OCI-LY3 (cell line): Measurements from ENCODE around the gene GUCY1A1.

Source experiments
- H2AFZ ChIP-seq: fragments of 200-600, 300-600 bp; shearing (Covaris generic); 2 replicates; pipeline ENCODE4 v1.6.0; 2014; ENCODE audit warnings: antibody characterized with exemption, low read depth, low read length
- H3K27ac ChIP-seq: fragments of 200-600, 300-600 bp; sonication (generic); 2 replicates; pipeline ENCODE4 v1.5.1; 2014; ENCODE audit warnings: mild to moderate bottlenecking, low read length, moderate library complexity, mixed read lengths
- H3K27me3 ChIP-seq: fragments of 200-600, 300-600 bp; sonication (generic); 2 replicates; pipeline ENCODE4 v1.6.1; 2014; ENCODE audit warnings: low read depth, low read length, mixed read lengths
- H3K36me3 ChIP-seq: fragments of 200-600, 300-600 bp; sonication (generic); replicated peaks from 2 replicates; pipeline ENCODE3; 2014; ENCODE audit warnings: low read depth, low read length, mixed read lengths
- H3K4me1 ChIP-seq: fragments of 300-600, 200-600 bp; sonication (generic); 2 replicates; pipeline ENCODE4 v1.6.1; 2014; ENCODE audit warnings: low read length, mixed read lengths
- H3K4me2 ChIP-seq: fragments of 200-600, 300-600 bp; sonication (generic); 2 replicates; pipeline ENCODE4 v1.6.1; 2014; ENCODE audit warnings: low read length, mixed read lengths
- H3K4me3 ChIP-seq: fragments of 300-600, 200-600 bp; sonication (generic); 2 replicates; pipeline ENCODE4 v1.5.1; 2014; ENCODE audit warnings: antibody characterized with exemption, mild to moderate bottlenecking, low read length, moderate library complexity
- H3K79me2 ChIP-seq: fragments of 300-600, 200-600 bp; shearing (Covaris generic); 2 replicates; pipeline ENCODE4 v1.6.1; 2014; ENCODE audit warnings: mild to moderate bottlenecking, low read length, mixed read lengths
- H3K9ac ChIP-seq: fragments of 300-600, 200-600 bp; shearing (Covaris generic); 2 replicates; pipeline ENCODE4 v1.6.0; 2014; ENCODE audit warnings: mild to moderate bottlenecking, low read length, moderate library complexity
- H3K9me3 ChIP-seq: fragments of 200-600, 300-600 bp; shearing (Covaris generic); 2 replicates; pipeline ENCODE4 v1.6.1; 2014; ENCODE audit warnings: low read length, mixed read lengths; ENCODE audit not compliant: insufficient read depth
- H4K20me1 ChIP-seq: fragments of 200-600, 300-600 bp; sonication (generic); 2 replicates; pipeline ENCODE4 v1.6.1; 2016; ENCODE audit warnings: low read length, mixed read lengths; ENCODE audit not compliant: insufficient read depth
- EZH2phosphoT487 ChIP-seq: fragments of 200-600 bp; shearing (Covaris generic); IDR thresholded peaks from 2 replicates; pipeline ENCODE4 v1.6.1; 2018; ENCODE audit warnings: antibody characterized with exemption, mixed run types, low read depth
- TF ChIP-seq, protein P1 (sequence below): fragments of 200-600, 300-600 bp; sonication (generic); IDR thresholded peaks from 2 replicates; pipeline ENCODE4 v1.5.1; 2014; ENCODE audit warnings: antibody characterized with exemption, low read length, low read depth

Gene GUCY1A1

DNA sequence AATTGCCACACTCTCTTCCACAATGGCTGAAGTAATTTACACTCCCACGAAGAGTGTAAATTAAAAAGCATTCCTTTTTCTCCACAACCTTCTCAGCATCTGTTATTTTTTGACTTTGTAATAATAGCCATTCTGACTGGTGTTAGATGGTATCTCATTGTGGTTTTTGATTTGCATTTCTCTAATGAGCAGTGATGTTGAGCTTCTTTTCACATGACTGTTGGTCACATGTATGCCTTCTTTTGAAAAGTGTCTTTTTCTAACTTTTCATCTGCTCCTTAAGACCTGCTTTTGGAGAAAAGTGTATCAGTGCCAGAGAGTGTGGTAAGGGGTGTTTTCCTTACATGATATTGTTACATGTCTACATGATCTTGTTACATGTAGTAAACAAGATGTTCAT lies 25.7 kb downstream of the GUCY1A1 start:
- no peaks in the 10 kb centered on the region for H3K4me1 ChIP-seq
- H3K9me3 ChIP-seq: no peaks in the 10 kb centered on the region
- no peak overlapping the region for H3K9ac ChIP-seq
- H3K4me2 ChIP-seq: no peak overlapping the region
- H2AFZ ChIP-seq: no peak overlapping the region
- no peak overlapping the region for H3K4me3 ChIP-seq
- no peaks in the 10 kb centered on the region for H3K27me3 ChIP-seq
- H3K79me2 ChIP-seq: no peaks in the 10 kb centered on the region
- no peak overlapping the region for H3K27ac ChIP-seq
- H4K20me1 ChIP-seq: no peaks in the 10 kb centered on the region
- no peak for TF ChIP-seq EZH2phosphoT487
- TF ChIP-seq, protein P1, sequence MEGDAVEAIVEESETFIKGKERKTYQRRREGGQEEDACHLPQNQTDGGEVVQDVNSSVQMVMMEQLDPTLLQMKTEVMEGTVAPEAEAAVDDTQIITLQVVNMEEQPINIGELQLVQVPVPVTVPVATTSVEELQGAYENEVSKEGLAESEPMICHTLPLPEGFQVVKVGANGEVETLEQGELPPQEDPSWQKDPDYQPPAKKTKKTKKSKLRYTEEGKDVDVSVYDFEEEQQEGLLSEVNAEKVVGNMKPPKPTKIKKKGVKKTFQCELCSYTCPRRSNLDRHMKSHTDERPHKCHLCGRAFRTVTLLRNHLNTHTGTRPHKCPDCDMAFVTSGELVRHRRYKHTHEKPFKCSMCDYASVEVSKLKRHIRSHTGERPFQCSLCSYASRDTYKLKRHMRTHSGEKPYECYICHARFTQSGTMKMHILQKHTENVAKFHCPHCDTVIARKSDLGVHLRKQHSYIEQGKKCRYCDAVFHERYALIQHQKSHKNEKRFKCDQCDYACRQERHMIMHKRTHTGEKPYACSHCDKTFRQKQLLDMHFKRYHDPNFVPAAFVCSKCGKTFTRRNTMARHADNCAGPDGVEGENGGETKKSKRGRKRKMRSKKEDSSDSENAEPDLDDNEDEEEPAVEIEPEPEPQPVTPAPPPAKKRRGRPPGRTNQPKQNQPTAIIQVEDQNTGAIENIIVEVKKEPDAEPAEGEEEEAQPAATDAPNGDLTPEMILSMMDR: no peak
- no peaks in the 10 kb centered on the region for H3K36me3 ChIP-seq

DNA sequence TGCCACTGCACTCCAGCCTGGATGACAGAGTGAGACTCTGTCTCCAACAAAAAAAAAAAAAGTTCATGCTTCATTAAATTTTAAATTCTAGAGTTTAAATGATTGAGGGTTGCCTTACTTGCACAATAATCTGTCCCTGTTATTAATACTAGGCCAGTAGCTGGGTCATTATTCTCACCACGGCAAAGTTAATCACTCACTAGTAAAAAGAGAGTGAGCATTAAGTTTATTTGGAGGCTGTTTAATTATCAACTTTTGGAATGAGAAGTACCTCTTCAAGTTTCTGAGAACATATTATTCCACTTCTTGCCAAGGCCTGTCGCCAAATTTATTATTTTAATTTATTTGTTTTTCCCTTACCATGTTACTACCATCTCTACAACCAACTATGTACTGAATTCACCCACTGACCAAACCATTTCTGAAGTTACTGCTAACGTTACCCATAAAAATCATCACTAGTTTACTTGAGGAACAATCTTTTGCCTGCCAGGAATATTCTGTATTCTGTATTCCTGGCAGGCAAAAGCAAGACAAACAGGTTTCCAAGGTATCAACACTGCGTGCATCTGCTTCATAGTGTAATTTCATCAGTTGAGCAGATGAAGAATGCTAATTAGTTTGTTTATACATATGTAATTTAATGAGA lies 26.5 kb downstream of the GUCY1A1 start:
- no peak overlapping the region for H3K4me2 ChIP-seq
- no peak overlapping the region for H2AFZ ChIP-seq
- no peaks in the 10 kb centered on the region for H3K27me3 ChIP-seq
- TF ChIP-seq EZH2phosphoT487: no peak
- TF ChIP-seq, protein P1: no peak
- H3K4me3 ChIP-seq: no peak overlapping the region
- no peak overlapping the region for H3K27ac ChIP-seq
- H3K4me1 ChIP-seq: no peaks in the 10 kb centered on the region
- H3K9ac ChIP-seq: no peak overlapping the region
- H3K9me3 ChIP-seq: no peaks in the 10 kb centered on the region
- no peaks in the 10 kb centered on the region for H3K36me3 ChIP-seq
- H3K79me2 ChIP-seq: no peaks in the 10 kb centered on the region
- H4K20me1 ChIP-seq: no peaks in the 10 kb centered on the region

DNA sequence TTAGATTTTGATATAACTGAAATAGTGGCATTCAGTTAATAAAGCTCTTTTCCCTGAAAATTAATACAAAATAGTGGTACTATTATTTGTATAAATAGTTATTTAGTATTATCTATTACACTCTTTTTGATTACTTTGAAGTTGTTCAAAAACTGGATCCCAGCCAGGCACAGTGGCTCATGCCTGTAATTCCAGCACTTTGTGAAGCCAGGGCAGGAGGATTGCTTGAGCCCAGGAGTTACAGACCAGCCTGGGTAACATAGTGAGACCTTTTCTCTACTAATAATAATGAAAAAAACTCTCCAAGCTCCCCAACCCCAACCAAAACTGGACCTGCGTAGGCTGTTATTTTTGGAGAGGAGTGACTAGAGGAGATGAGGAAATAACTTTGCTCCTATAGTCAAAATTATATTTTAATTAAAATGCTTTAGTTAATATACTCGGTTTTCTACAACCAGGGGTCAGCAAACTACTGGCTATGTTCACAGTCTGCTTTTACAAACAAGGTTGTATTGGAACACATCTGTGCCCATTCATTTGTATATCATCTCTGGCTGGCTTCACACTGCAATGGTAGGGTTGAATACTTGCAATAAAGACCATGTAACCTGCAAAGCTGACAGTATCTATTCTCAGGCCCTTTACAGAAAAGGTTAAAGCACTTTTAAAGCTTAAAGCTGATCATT lies 27.6 kb downstream of the GUCY1A1 start:
- Histone ChIP-seq H3K4me3 (no peak overlapping the region), H3K36me3 (no peaks in the 10 kb centered on the region), H3K9me3 (no peaks in the 10 kb centered on the region), H4K20me1 (no peaks in the 10 kb centered on the region), H3K9ac (no peak overlapping the region), H3K27ac (no peak overlapping the region), H3K4me1 (no peaks in the 10 kb centered on the region), H3K4me2 (no peak overlapping the region), H3K79me2 (no peaks in the 10 kb centered on the region), H3K27me3 (no peaks in the 10 kb centered on the region), H2AFZ (no peak overlapping the region)
- no peak for TF ChIP-seq EZH2phosphoT487
- TF ChIP-seq, protein P1: no peak

DNA sequence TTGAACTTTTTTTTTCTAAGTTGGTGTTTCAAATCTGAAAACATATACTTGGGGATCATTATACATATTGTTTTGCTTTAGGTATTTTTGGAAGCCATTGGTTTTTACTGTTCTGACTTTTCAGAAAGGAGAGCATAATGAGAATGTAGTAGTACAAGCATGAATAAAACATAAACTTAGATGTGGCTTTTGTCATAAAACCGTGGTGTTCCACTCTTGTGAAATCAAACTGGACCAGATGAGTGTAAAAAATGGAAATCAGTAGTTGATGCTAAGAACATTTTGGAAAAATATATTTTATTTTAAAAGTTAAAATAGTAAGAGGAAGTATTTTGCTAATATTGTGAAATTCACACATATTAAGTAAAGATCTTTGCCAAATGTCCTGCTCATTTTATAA lies 29.6 kb downstream of the GUCY1A1 start:
- H4K20me1 ChIP-seq: no peaks in the 10 kb centered on the region
- no peak overlapping the region for H3K9ac ChIP-seq
- no peaks in the 10 kb centered on the region; the same call in 1 of the 2 replicates for H3K9me3 ChIP-seq
- H3K4me2 ChIP-seq: no peak overlapping the region
- no peaks in the 10 kb centered on the region for H3K4me1 ChIP-seq
- no peak overlapping the region for H3K4me3 ChIP-seq
- H2AFZ ChIP-seq: no peak overlapping the region
- no peaks in the 10 kb centered on the region for H3K27me3 ChIP-seq
- H3K27ac ChIP-seq: no peak overlapping the region
- TF ChIP-seq EZH2phosphoT487: no peak
- TF ChIP-seq, protein P1: no peak
- H3K79me2 ChIP-seq: no peaks in the 10 kb centered on the region
- H3K36me3 ChIP-seq: no peaks in the 10 kb centered on the region
